Hematopoietic multipotent progenitor cell treated with erythropoietin and hydrocortisone succinate and interleukin-3 and kit ligand, for 4 days (in vitro differentiated cells): ENCODE results near the gene ARHGEF38.
"Not testable (repeated sequence)": the region's sequence is repeated elsewhere in the genome, so short reads cannot be mapped to it uniquely, and the experiment has no call there.

Source experiments
- DNase-seq: peaks from one replicate; pipeline ENCODE4 v3.0.0-alpha.2; 2015

ARHGEF38 gene

GRCh38 chr4:105715692-105716278, 163.4 kb downstream of the ARHGEF38 start:
- peak; percentile 71 for DNase-seq

GRCh38 chr4:105719204-105719603, 166.8 kb downstream of the ARHGEF38 start:
- no peak for DNase-seq

GRCh38 chr4:105725623-105726022, 173.2 kb downstream of the ARHGEF38 start:
- no peak for DNase-seq

GRCh38 chr4:105729895-105730294, 177.5 kb downstream of the ARHGEF38 start:
- DNase-seq = not testable (repeated sequence)
